HUES64 (cell line): ENCODE measurements around the gene PLCG2.

ENCODE experiments used
- H3K27ac ChIP-seq: 2 replicates; pipeline ENCODE4 v1.7.0; 2013; ENCODE audit warnings: low read depth, low read length, inconsistent platforms
- H3K27me3 ChIP-seq: 2 replicates; pipeline ENCODE4 v1.6.1; 2013; ENCODE audit warnings: mild to moderate bottlenecking, low read length; ENCODE audit not compliant: insufficient read depth
- H3K36me3 ChIP-seq: 2 replicates; pipeline ENCODE4 v1.6.1; 2013; ENCODE audit warnings: mild to moderate bottlenecking, low read length; ENCODE audit not compliant: insufficient read depth
- H3K4me1 ChIP-seq: 2 replicates; pipeline ENCODE4 v1.6.1; 2013; ENCODE audit warnings: mild to moderate bottlenecking, low read length, moderate library complexity; ENCODE audit not compliant: insufficient read depth
- H3K4me3 ChIP-seq: 2 replicates; pipeline ENCODE4 v1.5.1; 2013; ENCODE audit warnings: mild to moderate bottlenecking, low read length, moderate library complexity
- H3K9ac ChIP-seq: 2 replicates; pipeline ENCODE4 v1.6.1; 2013; ENCODE audit warnings: mild to moderate bottlenecking, low read depth, low read length
- H3K9me3 ChIP-seq: 2 replicates; pipeline ENCODE4 v1.6.1; 2013; ENCODE audit warnings: low read depth, low read length; ENCODE audit not compliant: insufficient read depth
- WGBS: fragments of 150-250, 120-280 bp; methylation state at CpG from one replicate; pipeline ENCODE4 v1.1.7; 2013; ENCODE audit warnings: missing lambda C conversion rate; 5-methylcytosine and 5-hydroxymethylcytosine counted together

Gene PLCG2

DNA sequence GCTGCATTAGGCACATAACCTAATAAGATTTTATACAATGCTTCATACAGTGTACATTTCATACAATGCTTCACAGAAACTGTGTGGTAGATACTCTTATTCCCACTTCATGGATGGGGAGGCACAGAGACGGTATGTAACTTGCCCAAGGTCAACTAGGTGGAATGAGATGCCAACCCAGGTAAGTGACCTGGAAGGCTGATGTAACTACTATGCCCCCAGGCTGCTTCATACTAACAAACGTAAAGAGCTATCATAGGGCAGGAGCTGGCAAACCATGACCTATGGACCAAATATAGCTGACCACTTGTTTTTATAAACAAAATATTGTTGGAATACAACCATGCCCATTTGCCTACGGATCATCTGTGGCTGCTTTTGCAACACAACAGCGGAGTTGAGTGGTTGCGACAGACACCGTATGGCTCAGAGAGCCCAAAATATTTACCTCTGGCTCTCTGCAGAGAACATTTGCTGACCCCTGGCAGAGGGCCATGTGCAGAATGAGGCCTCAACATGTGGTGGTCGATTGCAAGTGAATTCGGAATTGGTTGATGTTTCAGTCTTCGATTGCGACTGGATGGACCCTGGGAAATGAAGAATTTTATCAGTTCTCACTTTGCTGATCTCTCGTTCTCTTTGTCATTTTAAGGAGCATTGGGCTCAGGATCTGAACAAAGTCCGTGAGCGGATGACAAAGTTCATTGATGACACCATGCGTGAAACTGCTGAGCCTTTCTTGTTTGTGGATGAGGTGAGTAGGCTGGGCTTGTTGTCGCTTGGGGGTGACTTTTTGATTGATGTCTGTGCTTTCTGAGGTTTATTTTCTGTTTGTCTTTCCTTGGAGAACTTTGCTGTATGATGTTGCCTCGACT is 109.7 kb downstream of the PLCG2 start:
- Histone ChIP-seq H3K4me1 (peaks cover 4% of the 10 kb centered on the region; the same call in 1 of the 2 replicates), H3K4me3 (no peak overlapping the region), H3K27me3 (no peaks in the 10 kb centered on the region), H3K36me3 (no peaks in the 10 kb centered on the region), H3K27ac (no peak overlapping the region), H3K9me3 (no peaks in the 10 kb centered on the region), H3K9ac (no peak overlapping the region)
- 92% methylated on average over 16 of the region's 16 CpGs for WGBS

DNA sequence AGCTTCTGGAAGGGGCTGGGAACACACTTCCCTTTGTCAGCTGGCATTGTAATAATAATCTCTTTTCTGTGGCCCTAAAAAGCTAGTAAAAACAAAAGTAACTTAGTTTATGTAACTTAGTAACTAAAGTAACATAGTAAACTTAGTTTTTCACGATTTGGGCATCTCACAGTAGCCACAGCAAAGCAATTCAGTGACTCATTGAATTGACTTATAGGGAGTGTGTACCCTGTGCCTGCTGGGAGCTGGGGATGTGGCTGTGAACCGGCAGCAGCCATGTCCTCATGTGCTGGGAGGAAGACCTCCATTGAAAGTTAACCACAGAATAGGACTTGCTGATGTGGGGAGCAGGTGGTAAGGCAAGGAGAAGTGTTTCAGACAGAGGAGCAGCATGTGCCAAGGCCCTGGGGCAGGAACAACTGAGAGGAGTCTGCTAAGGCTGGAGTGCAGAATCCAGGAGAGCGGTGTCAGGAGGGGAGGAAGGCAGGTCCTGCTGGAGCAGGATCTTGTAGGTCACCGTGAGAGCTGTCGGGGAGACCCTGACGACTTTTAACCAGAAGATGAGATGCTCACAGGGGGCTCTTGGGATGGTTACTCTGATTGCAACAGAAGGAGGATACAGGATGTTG is 112.8 kb downstream of the PLCG2 start:
- H3K36me3 ChIP-seq = no peaks in the 10 kb centered on the region
- 94% methylated on average over 6 of the region's 6 CpGs for WGBS

GRCh38 chr16:81894592-81894991 is 115.5 kb downstream of the PLCG2 start:
- Histone ChIP-seq H3K27me3 (no peaks in the 10 kb centered on the region), H3K27ac (no peak overlapping the region), H3K9ac (no peak overlapping the region), H3K9me3 (no peaks in the 10 kb centered on the region), H3K4me1 (peaks cover 4% of the 10 kb centered on the region; the same call in 1 of the 2 replicates), H3K36me3 (no peaks in the 10 kb centered on the region), H3K4me3 (no peak overlapping the region)
- WGBS = 90% methylated on average over 10 of the region's 12 CpGs

More for the DNA sequence above, 112.8 kb downstream of the PLCG2 start:
- Histone ChIP-seq H3K4me1 (peaks cover 4% of the 10 kb centered on the region; the same call in 1 of the 2 replicates), H3K9ac (no peak overlapping the region), H3K27ac (no peak overlapping the region), H3K9me3 (no peaks in the 10 kb centered on the region), H3K27me3 (no peaks in the 10 kb centered on the region), H3K4me3 (no peak overlapping the region)

- WGBS = 90% methylated on average over 3 of the region's 3 CpGs
- H3K9me3 ChIP-seq = no peaks in the 10 kb centered on the region
- H3K4me3 ChIP-seq = no peak overlapping the region
- H3K36me3 ChIP-seq = no peaks in the 10 kb centered on the region
- H3K4me1 ChIP-seq = no peaks in the 10 kb centered on the region
- no peak overlapping the region for H3K9ac ChIP-seq
- H3K27me3 ChIP-seq = no peaks in the 10 kb centered on the region
- no peak overlapping the region for H3K27ac ChIP-seq
Observed at GRCh38 chr16:81896902-81897301, 117.8 kb downstream of the PLCG2 start.

DNA sequence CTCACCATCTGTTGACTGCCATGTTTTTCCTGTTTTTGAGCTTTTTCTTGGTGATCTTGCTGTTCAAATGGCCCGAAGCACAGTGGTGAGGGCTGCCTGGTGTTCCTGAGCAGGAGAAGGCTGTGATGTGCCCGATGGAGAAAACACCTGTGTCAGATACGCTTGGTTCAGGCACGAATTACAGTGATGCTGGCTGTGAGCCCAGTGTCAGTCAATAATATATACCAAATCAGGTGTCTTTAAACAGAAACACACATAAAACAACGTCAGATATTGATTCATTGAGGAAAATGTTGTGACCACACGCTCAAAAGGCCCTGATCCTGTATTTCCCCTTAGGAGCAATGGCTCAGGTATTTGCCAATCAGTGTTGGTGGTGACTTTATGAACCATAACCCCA is 120.5 kb downstream of the PLCG2 start:
- WGBS = 91% methylated on average over 6 of the region's 6 CpGs
- H3K36me3 ChIP-seq = no peaks in the 10 kb centered on the region
- H3K27me3 ChIP-seq = no peaks in the 10 kb centered on the region
- H3K9me3 ChIP-seq = no peaks in the 10 kb centered on the region
- H3K9ac ChIP-seq = no peak overlapping the region
- H3K27ac ChIP-seq = no peak overlapping the region
- no peak overlapping the region for H3K4me3 ChIP-seq
- no peaks in the 10 kb centered on the region for H3K4me1 ChIP-seq

DNA sequence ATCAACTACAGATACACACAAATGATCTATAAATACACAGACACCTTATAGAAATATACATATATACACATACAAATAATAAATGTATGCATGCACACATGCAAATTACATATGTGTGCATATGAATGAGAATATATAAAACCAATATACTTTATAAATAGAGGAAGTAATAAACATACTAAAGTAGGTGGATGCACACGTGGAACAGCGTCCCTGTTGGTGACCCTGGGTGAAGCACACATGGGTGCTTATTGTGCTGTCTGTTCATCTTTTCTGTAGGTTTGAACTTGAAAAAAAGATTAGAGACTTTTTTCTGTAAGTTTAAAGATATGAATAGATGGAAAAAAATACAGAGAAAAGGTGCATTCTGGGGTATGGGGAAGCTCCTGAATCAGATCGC is 120.9 kb downstream of the PLCG2 start:
- Histone ChIP-seq H3K36me3 (no peaks in the 10 kb centered on the region), H3K4me3 (no peak overlapping the region), H3K9ac (no peak overlapping the region), H3K27me3 (no peaks in the 10 kb centered on the region), H3K4me1 (no peaks in the 10 kb centered on the region), H3K9me3 (no peaks in the 10 kb centered on the region), H3K27ac (no peak overlapping the region)
- WGBS = 93% methylated on average over 3 of the region's 3 CpGs

- Histone ChIP-seq H3K4me3 (no peak overlapping the region), H3K27ac (no peak overlapping the region), H3K36me3 (no peaks in the 10 kb centered on the region), H3K9me3 (no peaks in the 10 kb centered on the region), H3K27me3 (no peaks in the 10 kb centered on the region), H3K9ac (no peak overlapping the region), H3K4me1 (no peaks in the 10 kb centered on the region)
- 95% methylated on average over 17 of the region's 17 CpGs for WGBS
Observed at GRCh38 chr16:81900456-81900855, 121.4 kb downstream of the PLCG2 start.

- Histone ChIP-seq H3K36me3 (no peaks in the 10 kb centered on the region), H3K4me3 (no peak overlapping the region)
- WGBS = 97% methylated on average over 6 of the region's 6 CpGs
Observed at GRCh38 chr16:81901484-81901883, 122.4 kb downstream of the PLCG2 start.

GRCh38 chr16:81902025-81902424 is 122.9 kb downstream of the PLCG2 start:
- 88% methylated on average over 9 of the region's 9 CpGs for WGBS

More at GRCh38 chr16:81901484-81901883, 122.4 kb downstream of the PLCG2 start:
- Histone ChIP-seq H3K9ac (no peak overlapping the region), H3K27ac (no peak overlapping the region), H3K27me3 (no peaks in the 10 kb centered on the region), H3K9me3 (no peaks in the 10 kb centered on the region), H3K4me1 (no peaks in the 10 kb centered on the region)

DNA sequence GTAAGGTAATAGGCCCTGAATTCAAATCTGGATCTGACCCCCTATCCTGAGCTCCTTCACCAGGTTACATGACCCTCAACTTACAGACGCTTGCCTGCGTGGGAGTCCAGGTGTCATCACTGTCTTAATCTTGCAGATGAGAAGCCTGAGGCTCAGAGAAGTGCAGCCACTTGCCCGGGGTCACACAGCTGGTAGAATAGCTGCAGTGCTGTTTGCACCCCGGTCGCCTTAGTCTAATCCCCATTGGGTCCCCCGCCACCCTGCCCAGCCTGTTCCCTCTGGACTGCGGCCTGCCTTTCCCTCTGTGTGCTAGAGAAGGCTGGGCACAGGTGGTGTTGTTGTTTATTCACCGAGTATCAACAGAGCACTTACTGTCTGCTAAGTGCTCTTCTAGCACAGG is 125.2 kb downstream of the PLCG2 start:
- Histone ChIP-seq H3K9me3 (no peaks in the 10 kb centered on the region), H3K4me1 (no peaks in the 10 kb centered on the region), H3K27ac (no peak overlapping the region), H3K36me3 (no peaks in the 10 kb centered on the region), H3K9ac (no peak overlapping the region), H3K27me3 (no peaks in the 10 kb centered on the region), H3K4me3 (no peak overlapping the region)
- WGBS = 93% methylated on average over 7 of the region's 8 CpGs

More at GRCh38 chr16:81902025-81902424, 122.9 kb downstream of the PLCG2 start:
- H3K27ac ChIP-seq = no peak overlapping the region
- no peaks in the 10 kb centered on the region for H3K4me1 ChIP-seq
- no peaks in the 10 kb centered on the region for H3K27me3 ChIP-seq
- no peaks in the 10 kb centered on the region for H3K9me3 ChIP-seq
- H3K36me3 ChIP-seq = no peaks in the 10 kb centered on the region
- no peak overlapping the region for H3K4me3 ChIP-seq
- no peak overlapping the region for H3K9ac ChIP-seq

- H3K27ac ChIP-seq = no peak overlapping the region
- H3K4me1 ChIP-seq = no peaks in the 10 kb centered on the region
- H3K36me3 ChIP-seq = no peaks in the 10 kb centered on the region
- no peaks in the 10 kb centered on the region for H3K27me3 ChIP-seq
- H3K9me3 ChIP-seq = no peaks in the 10 kb centered on the region
- no peak overlapping the region for H3K4me3 ChIP-seq
- WGBS = 78% methylated on average over 7 of the region's 7 CpGs
- H3K9ac ChIP-seq = no peak overlapping the region
Observed at GRCh38 chr16:81905277-81905676, 126.2 kb downstream of the PLCG2 start.
